ENCODE data around the gene DMKN.

DMKN gene

DNA sequence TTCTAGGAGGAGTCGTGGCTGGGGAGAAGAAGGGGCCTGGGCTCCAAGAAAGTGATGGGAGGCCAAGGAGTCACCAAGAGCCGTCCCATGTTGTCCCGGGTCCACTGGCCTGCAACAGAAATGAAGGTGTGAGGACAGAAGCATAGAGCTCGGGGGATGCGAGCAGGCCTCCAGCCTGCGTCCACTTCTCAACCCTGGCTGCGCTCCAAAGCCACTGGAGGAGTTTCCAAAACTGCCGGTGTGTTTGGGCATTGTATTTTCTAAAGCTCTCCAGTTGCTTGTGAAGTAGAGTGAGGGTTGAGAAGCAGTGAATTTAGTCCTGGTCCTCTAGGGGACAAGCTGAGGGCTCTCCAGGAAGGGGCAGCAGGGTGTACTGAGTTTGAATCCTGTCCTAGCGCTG is 52.4 kb downstream of the DMKN start:
- no peak overlapping the region for H3K4me3 ChIP-seq (ENCODE audit: low read depth, low read length)
- TF ChIP-seq, protein P1, sequence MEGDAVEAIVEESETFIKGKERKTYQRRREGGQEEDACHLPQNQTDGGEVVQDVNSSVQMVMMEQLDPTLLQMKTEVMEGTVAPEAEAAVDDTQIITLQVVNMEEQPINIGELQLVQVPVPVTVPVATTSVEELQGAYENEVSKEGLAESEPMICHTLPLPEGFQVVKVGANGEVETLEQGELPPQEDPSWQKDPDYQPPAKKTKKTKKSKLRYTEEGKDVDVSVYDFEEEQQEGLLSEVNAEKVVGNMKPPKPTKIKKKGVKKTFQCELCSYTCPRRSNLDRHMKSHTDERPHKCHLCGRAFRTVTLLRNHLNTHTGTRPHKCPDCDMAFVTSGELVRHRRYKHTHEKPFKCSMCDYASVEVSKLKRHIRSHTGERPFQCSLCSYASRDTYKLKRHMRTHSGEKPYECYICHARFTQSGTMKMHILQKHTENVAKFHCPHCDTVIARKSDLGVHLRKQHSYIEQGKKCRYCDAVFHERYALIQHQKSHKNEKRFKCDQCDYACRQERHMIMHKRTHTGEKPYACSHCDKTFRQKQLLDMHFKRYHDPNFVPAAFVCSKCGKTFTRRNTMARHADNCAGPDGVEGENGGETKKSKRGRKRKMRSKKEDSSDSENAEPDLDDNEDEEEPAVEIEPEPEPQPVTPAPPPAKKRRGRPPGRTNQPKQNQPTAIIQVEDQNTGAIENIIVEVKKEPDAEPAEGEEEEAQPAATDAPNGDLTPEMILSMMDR (IDR thresholded peaks at IDR 0.05; ENCODE audit: low read depth, low read length, missing control alignments): no peak
- DNase-seq (ENCODE audit: low read depth): no peak

DNA sequence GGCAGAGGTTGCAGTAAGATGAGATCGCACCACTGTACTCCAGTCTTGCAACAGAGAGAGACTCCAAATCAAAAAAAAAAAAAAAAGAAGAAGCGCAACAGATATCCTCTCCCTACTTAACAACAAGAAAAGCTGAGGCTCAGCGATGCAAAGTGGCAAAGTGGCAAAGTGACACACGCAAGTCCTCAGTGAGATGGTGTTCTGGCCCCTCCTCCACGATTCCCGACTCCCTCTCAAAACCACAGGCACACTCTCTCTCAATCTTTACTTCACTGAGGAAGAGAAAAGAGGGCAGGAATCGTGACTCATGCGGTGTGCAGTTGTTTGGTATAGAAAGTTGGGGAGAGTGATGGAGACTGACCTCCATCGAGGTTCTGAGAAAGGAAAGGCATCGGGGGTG is 52.8 kb downstream of the DMKN start:
- H3K4me3 ChIP-seq (ENCODE audit: low read depth, low read length): no peak overlapping the region
- TF ChIP-seq, protein P1 (IDR thresholded peaks at IDR 0.05; ENCODE audit: low read depth, low read length, missing control alignments): no peak
- DNase-seq (ENCODE audit: low read depth): no peak

GRCh38 chr19:35459414-35460082 is 53.9 kb downstream of the DMKN start:
- TF ChIP-seq, protein P1 (IDR thresholded peaks at IDR 0.05; ENCODE audit: low read depth, low read length, missing control alignments): no peak
- DNase-seq (ENCODE audit: low read depth): no peak
- no peak overlapping the region for H3K4me3 ChIP-seq (ENCODE audit: low read depth, low read length)

GRCh38 chr19:35458731-35459391 is 54.6 kb downstream of the DMKN start:
- DNase-seq (ENCODE audit: low read depth): no peak
- TF ChIP-seq, protein P1 (IDR thresholded peaks at IDR 0.05; ENCODE audit: low read depth, low read length, missing control alignments): no peak
- no peak overlapping the region for H3K4me3 ChIP-seq (ENCODE audit: low read depth, low read length)

GRCh38 chr19:35458192-35458591 is 55.3 kb downstream of the DMKN start:
- no peak for DNase-seq (ENCODE audit: low read depth)
- H3K4me3 ChIP-seq (ENCODE audit: low read depth, low read length): no peak overlapping the region
- TF ChIP-seq, protein P1 (IDR thresholded peaks at IDR 0.05; ENCODE audit: low read depth, low read length, missing control alignments): no peak

DNA sequence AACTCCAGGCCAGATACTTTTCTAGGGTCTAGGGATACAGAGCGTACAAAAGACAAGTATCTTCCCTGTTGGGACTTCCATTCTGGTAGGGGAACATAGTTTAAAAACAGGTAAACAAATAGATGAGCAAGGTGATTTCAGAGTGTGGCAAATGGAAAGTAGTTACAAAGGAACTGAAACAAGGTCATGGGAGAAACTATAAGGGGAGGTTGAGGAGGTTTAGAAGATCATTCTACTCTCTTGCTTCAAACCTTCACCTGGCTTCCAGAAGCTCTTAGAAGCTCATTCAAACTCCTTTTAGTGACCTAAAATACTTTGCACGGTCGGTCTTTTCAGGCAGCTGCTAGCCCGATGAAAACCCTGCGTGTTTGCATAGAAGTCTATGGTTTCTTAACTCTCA is 56.3 kb downstream of the DMKN start:
- H3K4me3 ChIP-seq (ENCODE audit: low read depth, low read length): no peak overlapping the region
- TF ChIP-seq, protein P1 (IDR thresholded peaks at IDR 0.05; ENCODE audit: low read depth, low read length, missing control alignments): no peak
- peak; percentile 67 for DNase-seq (ENCODE audit: low read depth)

Data from GM12864 (cell line).